NCI-H774 (cell line): ENCODE results near the gene CDH11.

ENCODE experiments used
- DNase-seq: peaks from one replicate; lab custom pipeline; 2025; lab: John Stamatoyannopoulos, UW

The CDH11 gene

DNA sequence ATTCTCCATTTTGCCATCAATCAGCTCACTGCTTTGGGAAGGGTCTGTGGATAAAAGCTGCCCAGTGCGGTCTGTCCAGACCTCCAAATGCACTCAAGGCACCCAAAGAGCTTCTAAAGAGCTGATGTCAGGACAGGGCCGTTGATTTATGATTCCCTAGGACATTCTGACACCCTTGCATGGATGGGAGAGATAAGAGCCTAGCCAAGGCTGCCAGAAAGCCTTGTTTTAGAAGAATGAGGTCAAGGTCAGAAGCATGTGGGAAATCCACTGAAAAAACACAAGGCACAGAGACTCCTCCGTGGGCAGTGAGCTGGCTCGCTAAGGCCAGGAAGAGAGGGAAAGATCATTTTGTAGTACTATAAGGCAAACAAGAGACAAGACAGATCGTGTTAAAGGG lies 214.0 kb downstream of the CDH11 start:
- DNase-seq, result no peak

DNA sequence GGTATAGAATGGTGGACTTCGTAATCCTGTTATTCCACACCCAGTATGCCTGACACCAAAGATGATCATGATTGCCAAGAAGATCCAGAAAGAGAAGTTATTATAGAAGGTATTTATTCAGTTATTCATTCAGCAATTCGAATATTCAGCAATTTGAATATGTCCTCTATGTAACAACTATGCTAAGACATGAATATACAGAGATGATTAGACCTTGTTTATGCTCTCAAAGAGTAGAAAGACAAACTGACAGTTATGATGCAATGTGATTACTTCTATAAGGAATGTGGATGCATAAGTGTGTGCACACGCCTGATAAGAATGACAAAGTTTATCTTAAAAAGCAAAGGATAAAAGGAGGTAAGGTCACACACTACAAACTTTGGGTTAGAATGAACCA lies 218.1 kb downstream of the CDH11 start:
- no peak for DNase-seq

- no peak for DNase-seq
These were observed 221.3 kb downstream of the CDH11 start for GRCh38 chr16:64900517-64900916.

DNA sequence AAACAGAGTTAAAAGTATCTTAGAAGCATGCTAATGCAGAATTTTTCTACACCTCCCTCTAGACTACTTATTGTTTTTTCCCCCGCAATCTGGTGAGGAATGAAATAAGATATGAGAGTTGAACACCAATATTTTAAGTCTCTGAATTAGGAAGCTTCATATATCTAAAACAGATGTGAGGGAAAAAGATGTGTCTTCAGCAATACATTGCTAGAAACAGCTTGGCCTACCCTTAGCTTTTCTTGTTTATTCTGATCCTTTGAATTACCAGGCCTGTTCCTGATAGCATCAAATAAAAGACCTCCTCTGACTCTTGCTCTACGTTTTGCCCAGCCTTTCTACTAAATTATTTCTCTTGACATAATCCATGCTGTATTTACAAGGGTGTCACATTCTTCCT lies 221.8 kb downstream of the CDH11 start:
- DNase-seq, result no peak

DNA sequence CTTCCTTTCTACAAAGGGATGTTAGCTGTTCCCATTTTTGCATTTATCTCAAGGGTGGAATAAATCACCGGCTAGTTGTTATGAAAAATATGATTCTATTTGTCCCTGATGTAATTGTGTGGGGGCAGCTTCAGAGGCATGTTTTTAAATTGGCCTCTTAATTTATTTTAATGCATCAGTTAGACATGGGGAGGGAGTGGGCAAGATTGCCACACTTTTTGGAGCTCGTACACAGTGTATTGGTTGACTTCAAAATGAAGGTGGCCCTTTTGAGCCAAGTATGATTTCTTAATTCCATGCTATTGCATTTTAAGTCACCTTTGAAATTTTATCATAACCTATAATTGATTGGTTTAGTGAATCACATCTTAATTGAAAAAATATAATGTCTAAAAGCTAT lies 223.7 kb downstream of the CDH11 start:
- no peak for DNase-seq
